NAMALWA (cell line): ENCODE results near the gene TMEM94.
A peak's percentile ranks its signal among the peaks of the same experiment; 100 is the strongest.

Source experiments
- DNase-seq: peaks from one replicate; pipeline ENCODE4 v3.0.0-alpha.2; 2015; ENCODE audit warnings: low spot score

TMEM94 gene

GRCh38 chr17:75498726-75499213, 42.3 kb downstream of the TMEM94 start:
- no peak for DNase-seq

- no peak for DNase-seq
Observed at GRCh38 chr17:75499313-75500022, 43.0 kb downstream of the TMEM94 start.

GRCh38 chr17:75500419-75501216, 44.2 kb downstream of the TMEM94 start:
- DNase-seq = no peak

- no peak for DNase-seq
Observed at GRCh38 chr17:75501378-75502071, 45.1 kb downstream of the TMEM94 start.

GRCh38 chr17:75502072-75502720, 45.8 kb downstream of the TMEM94 start:
- DNase-seq = no peak

- no peak for DNase-seq
Observed at GRCh38 chr17:75502721-75503329, 46.4 kb downstream of the TMEM94 start.

- no peak for DNase-seq
Observed at GRCh38 chr17:75503337-75503950, 47.0 kb downstream of the TMEM94 start.

- no peak for DNase-seq
Observed at GRCh38 chr17:75503976-75504346, 47.5 kb downstream of the TMEM94 start.

GRCh38 chr17:75504347-75505151, 48.1 kb downstream of the TMEM94 start:
- DNase-seq = peak; percentile 68

GRCh38 chr17:75505152-75505409, 48.6 kb downstream of the TMEM94 start:
- no peak for DNase-seq

- DNase-seq = no peak
Observed at GRCh38 chr17:75505640-75506039, 49.2 kb downstream of the TMEM94 start.

GRCh38 chr17:75506134-75506533, 49.7 kb downstream of the TMEM94 start:
- no peak for DNase-seq

- DNase-seq = no peak
Observed at GRCh38 chr17:75506888-75507287, 50.5 kb downstream of the TMEM94 start.

GRCh38 chr17:75507733-75508719, 51.6 kb downstream of the TMEM94 start:
- no peak for DNase-seq

GRCh38 chr17:75508931-75509361, 52.5 kb downstream of the TMEM94 start:
- no peak for DNase-seq

GRCh38 chr17:75509528-75510258, 53.3 kb downstream of the TMEM94 start:
- DNase-seq = no peak

- DNase-seq = no peak
Observed at GRCh38 chr17:75511270-75511609, 54.8 kb downstream of the TMEM94 start.

- no peak for DNase-seq
Observed at GRCh38 chr17:75511610-75512575, 55.5 kb downstream of the TMEM94 start.
